Fibroblast of upper back skin (primary cell): Measurements from ENCODE around the gene MEF2A.
A peak's percentile ranks its signal among the peaks of the same experiment; 100 is the strongest.

ENCODE experiments used
- DNase-seq: peaks from one replicate; pipeline ENCODE4 v3.0.0-alpha.2; 2013

The MEF2A gene

GRCh38 chr15:99564221-99565048 lies 1.3 kb upstream of the MEF2A start:
- peak; percentile 20 for DNase-seq

GRCh38 chr15:99565049-99565298 lies 810 bp upstream of the MEF2A start:
- DNase-seq = no peak

- no peak for DNase-seq
Observed at GRCh38 chr15:99566157-99566897, 543 bp downstream of the MEF2A start.

GRCh38 chr15:99568625-99569352 lies 3.0 kb downstream of the MEF2A start:
- DNase-seq = peak; percentile 27

GRCh38 chr15:99571299-99571698 lies 5.5 kb downstream of the MEF2A start:
- DNase-seq = no peak

GRCh38 chr15:99574048-99574447 lies 8.3 kb downstream of the MEF2A start:
- DNase-seq = no peak

- DNase-seq = no peak
Observed at GRCh38 chr15:99574502-99574901, 8.7 kb downstream of the MEF2A start.

GRCh38 chr15:99578809-99579208 lies 13.0 kb downstream of the MEF2A start:
- DNase-seq = no peak

GRCh38 chr15:99580076-99580475 lies 14.3 kb downstream of the MEF2A start:
- peak; percentile 40 for DNase-seq

GRCh38 chr15:99582508-99582960 lies 16.8 kb downstream of the MEF2A start:
- DNase-seq = peak; percentile 60

- DNase-seq = no peak
Observed at GRCh38 chr15:99584081-99584600, 18.4 kb downstream of the MEF2A start.

GRCh38 chr15:99586121-99586520 lies 20.3 kb downstream of the MEF2A start:
- no peak for DNase-seq

GRCh38 chr15:99589801-99590200 lies 24.0 kb downstream of the MEF2A start:
- no peak for DNase-seq

GRCh38 chr15:99590913-99591646 lies 25.3 kb downstream of the MEF2A start:
- DNase-seq = no peak

GRCh38 chr15:99592145-99592791 lies 26.5 kb downstream of the MEF2A start:
- DNase-seq = peak; percentile 88

- no peak for DNase-seq
Observed at GRCh38 chr15:99593070-99593469, 27.3 kb downstream of the MEF2A start.

- DNase-seq = peak; percentile 13
Observed at GRCh38 chr15:99594916-99595315, 29.1 kb downstream of the MEF2A start.

GRCh38 chr15:99598296-99598695 lies 32.5 kb downstream of the MEF2A start:
- no peak for DNase-seq

GRCh38 chr15:99603828-99604227 lies 38.0 kb downstream of the MEF2A start:
- DNase-seq = peak; percentile 26

- no peak for DNase-seq
Observed at GRCh38 chr15:99604865-99605264, 39.1 kb downstream of the MEF2A start.

- peak; percentile 45 for DNase-seq
Observed at GRCh38 chr15:99605490-99605931, 39.7 kb downstream of the MEF2A start.

GRCh38 chr15:99605990-99606389 lies 40.2 kb downstream of the MEF2A start:
- DNase-seq = no peak
